Measurements from ENCODE around the gene LUZP1.

- TF ChIP-seq YY1 (IDR thresholded peaks at IDR 0.05; ENCODE audit: insufficient read depth, insufficient read length) (no peak), ZNF274 (IDR thresholded peaks at IDR 0.05; ENCODE audit: low read depth, low read length) (no peak), SUZ12 (IDR thresholded peaks at IDR 0.05; ENCODE audit: extremely low read depth, insufficient read depth, insufficient read length) (no peak)
Observed at GRCh38 chr1:23149114-23149513, 19.5 kb downstream of the LUZP1 start.
